Measurements from ENCODE around the gene PEMT.

DNA sequence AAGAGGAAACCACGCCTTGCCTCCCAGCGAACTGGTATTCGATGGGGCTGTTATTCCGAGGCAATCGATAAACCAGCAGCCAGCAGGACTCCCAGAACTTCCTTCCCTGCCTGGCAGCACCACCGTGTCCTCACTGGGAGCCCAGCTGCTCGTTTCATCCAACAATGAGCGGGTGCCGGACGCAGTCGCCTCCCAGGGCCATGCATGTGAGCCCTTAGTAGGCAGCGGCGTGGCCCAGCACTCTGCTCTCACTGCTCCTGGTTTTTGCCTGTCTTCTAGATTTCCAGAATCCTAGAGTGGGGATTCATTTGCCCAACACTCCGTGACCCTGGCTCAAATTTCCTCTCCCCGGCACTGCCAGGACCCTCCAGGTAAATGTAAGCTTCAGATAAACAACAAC, 66.2 kb downstream of the PEMT start:
- TF ChIP-seq CTCF (IDR thresholded peaks at IDR 0.05) (no peak), EP300 (IDR thresholded peaks at IDR 0.05) (no peak)

All from sigmoid colon (tissue), 4 donors.